Adipocyte (in vitro differentiated cells): ENCODE measurements around the gene GRIPAP1.
"Not testable (repeated sequence)": the region's sequence is repeated elsewhere in the genome, so short reads cannot be mapped to it uniquely, and the experiment has no call there.

Source experiments
- DNase-seq: peaks from one replicate; pipeline ENCODE4 v3.0.0-alpha.2; 2015; ENCODE audit warnings: low read depth
- H3K27me3 ChIP-seq: replicated peaks from 2 replicates; pipeline ENCODE4 v1.7.0; 2013; ENCODE audit warnings: mild to moderate bottlenecking, low read length, moderate library complexity; ENCODE audit not compliant: control insufficient read depth, insufficient read depth
- H3K36me3 ChIP-seq: 2 replicates; pipeline ENCODE4 v1.7.0; 2013; ENCODE audit warnings: low read length, mild to moderate bottlenecking, moderate library complexity; ENCODE audit not compliant: control insufficient read depth, insufficient read depth, severe bottlenecking
- H3K4me1 ChIP-seq: 2 replicates; pipeline ENCODE4 v1.7.0; 2013; ENCODE audit warnings: mild to moderate bottlenecking, low read length, moderate library complexity; ENCODE audit not compliant: control insufficient read depth, insufficient read depth
- H3K4me3 ChIP-seq: 2 replicates; pipeline ENCODE4 v1.7.0; 2013; ENCODE audit warnings: mild to moderate bottlenecking, low read length, moderate library complexity
- H3K9ac ChIP-seq: 2 replicates; pipeline ENCODE4 v1.7.0; 2013; ENCODE audit warnings: mild to moderate bottlenecking, low read length, moderate library complexity
- H3K9me3 ChIP-seq: 2 replicates; pipeline ENCODE4 v1.7.0; 2013; ENCODE audit warnings: mild to moderate bottlenecking, low read length, moderate library complexity; ENCODE audit not compliant: control insufficient read depth

The GRIPAP1 gene

DNA sequence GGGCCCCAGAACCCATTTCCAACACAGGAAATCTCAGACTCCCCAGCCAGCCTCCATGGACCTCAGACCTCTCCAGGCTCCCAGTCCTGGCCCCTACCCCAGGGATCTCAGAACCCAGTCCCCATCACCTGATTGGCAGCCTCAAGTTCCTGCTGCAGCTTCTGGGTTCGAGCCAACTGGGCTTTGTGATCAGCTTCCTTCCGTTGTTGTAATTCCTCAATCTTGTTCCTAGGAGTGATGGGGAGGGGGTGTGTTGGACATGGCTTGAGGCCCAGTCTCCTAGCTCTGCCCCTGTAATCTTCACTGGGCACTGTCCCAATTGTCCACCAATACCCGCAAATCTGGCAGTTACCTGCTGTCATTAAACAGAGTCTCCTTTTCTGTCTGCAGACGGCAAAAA lies 12.6 kb downstream of the GRIPAP1 start:
- Histone ChIP-seq H3K4me1 (no peaks in the 10 kb centered on the region), H3K9me3 (no peaks in the 10 kb centered on the region), H3K27me3 (peaks cover 4% of the 10 kb centered on the region), H3K4me3 (no peak overlapping the region), H3K9ac (no peak overlapping the region), H3K36me3 (peaks cover 23% of the 10 kb centered on the region)
- DNase-seq, result no peak

- H3K9ac ChIP-seq, result no peak overlapping the region
- DNase-seq, result no peak
- peaks cover 4% of the 10 kb centered on the region for H3K27me3 ChIP-seq
- H3K36me3 ChIP-seq, result peaks cover 44% of the 10 kb centered on the region
- no peak overlapping the region for H3K4me3 ChIP-seq
- H3K4me1 ChIP-seq, result no peaks in the 10 kb centered on the region
- H3K9me3 ChIP-seq, result no peaks in the 10 kb centered on the region
These were observed 18.2 kb downstream of the GRIPAP1 start for GRCh38 chrX:48983896-48984295.

GRCh38 chrX:48983081-48983480 lies 19.0 kb downstream of the GRIPAP1 start:
- no peak for DNase-seq
- Histone ChIP-seq H3K27me3 (peaks cover 4% of the 10 kb centered on the region), H3K9me3 (no peaks in the 10 kb centered on the region), H3K4me3 (no peak overlapping the region), H3K9ac (no peak overlapping the region), H3K4me1 (no peaks in the 10 kb centered on the region), H3K36me3 (peaks cover 44% of the 10 kb centered on the region)

DNA sequence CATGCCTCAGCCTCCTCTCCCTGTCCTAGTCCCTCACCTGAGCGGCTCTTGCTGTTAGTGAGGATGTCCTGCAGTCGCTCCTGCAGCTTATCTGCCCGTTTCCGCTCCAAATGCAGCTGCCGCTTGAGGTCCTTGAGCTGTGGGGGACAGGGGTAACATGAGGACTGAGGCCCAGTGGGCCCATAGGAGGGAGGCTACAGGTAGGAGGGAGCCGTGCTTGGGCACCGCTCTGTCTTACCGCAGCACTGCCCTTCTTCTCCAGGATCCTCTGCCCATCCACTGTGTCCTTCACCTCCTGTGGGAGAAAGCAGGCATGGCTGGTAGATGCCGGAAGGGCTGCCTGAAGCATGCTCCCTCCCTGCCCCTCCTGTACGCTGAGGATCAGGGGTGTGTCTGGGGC lies 20.9 kb downstream of the GRIPAP1 start:
- H3K27me3 ChIP-seq, result peaks cover 4% of the 10 kb centered on the region
- no peak for DNase-seq
- H3K36me3 ChIP-seq, result peaks cover 49% of the 10 kb centered on the region
- no peaks in the 10 kb centered on the region for H3K9me3 ChIP-seq
- no peak overlapping the region for H3K4me3 ChIP-seq
- no peak overlapping the region for H3K9ac ChIP-seq
- no peaks in the 10 kb centered on the region for H3K4me1 ChIP-seq

GRCh38 chrX:48980341-48980740 lies 21.7 kb downstream of the GRIPAP1 start:
- not testable (repeated sequence) for H3K9ac ChIP-seq, H3K4me1 ChIP-seq, H3K27me3 ChIP-seq, H3K9me3 ChIP-seq, DNase-seq, H3K4me3 ChIP-seq
- peaks cover 52% of the 10 kb centered on the region for H3K36me3 ChIP-seq

DNA sequence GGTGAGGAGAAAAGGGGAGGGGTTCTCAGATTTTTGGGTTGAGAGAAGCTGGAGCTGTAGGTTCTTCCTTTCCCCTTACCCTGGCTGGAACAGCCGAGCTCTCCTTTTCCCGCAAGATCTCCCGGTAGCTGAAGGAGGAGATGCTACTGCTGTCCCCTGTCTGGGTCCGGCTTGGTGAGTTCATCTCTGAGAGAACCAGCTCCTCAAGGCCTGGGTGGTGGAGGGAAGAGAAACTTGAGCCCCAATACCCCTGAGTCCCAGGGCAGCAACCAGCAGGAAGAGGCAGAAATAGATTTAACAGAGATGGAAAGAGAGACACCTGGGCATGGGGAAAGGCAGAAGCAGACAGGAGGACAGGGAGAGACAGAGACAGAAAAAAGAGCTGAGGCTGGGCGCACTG lies 23.8 kb downstream of the GRIPAP1 start:
- H3K9ac ChIP-seq, result no peak overlapping the region
- no peaks in the 10 kb centered on the region for H3K4me1 ChIP-seq
- no peaks in the 10 kb centered on the region for H3K9me3 ChIP-seq
- H3K36me3 ChIP-seq, result peaks cover 50% of the 10 kb centered on the region
- no peak for DNase-seq
- H3K4me3 ChIP-seq, result no peak overlapping the region
- no peaks in the 10 kb centered on the region for H3K27me3 ChIP-seq

DNA sequence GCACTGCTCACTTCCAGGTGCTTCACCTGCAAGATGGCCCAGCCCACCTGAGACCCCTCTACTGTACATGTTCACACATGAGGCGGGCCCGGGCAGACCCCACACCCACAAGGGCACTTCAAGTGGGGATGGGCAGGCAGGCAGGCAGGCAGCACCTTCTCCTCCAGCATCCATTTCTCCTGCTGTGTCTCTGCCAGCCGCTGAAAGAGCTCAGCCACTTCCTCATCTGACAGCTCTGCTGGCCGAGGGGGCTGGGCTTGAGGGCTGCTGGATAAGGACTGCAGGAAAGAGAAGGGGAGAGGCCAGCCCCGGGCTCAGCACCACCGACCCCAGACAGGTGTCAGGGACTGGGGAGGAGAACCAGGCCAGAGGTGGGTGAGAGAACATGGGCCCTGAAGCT lies 26.0 kb downstream of the GRIPAP1 start:
- Histone ChIP-seq H3K4me3 (no peak overlapping the region), H3K4me1 (no peaks in the 10 kb centered on the region), H3K9me3 (no peaks in the 10 kb centered on the region), H3K9ac (no peak overlapping the region), H3K36me3 (peaks cover 32% of the 10 kb centered on the region), H3K27me3 (no peaks in the 10 kb centered on the region)
- no peak for DNase-seq

DNA sequence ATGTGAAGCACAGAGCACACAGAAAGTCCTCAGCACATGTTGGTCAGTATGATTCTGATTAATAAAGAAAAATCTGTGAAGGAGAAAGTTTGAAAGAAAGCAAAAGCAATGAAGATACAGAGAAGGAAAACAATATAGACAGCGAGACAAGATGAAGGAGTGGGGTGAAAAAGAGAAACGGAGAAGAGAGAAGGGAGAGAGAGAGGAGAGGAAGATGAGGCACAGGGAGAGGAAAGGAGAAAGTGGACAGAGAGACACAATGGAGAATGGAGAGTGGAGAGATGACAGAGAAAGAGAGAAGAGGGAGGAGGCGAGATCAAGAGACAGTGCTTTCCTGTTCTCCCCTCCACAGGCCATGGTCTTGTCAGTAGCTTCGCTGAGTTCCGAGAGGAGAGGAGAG lies 26.5 kb downstream of the GRIPAP1 start:
- H3K9me3 ChIP-seq, result no peaks in the 10 kb centered on the region
- no peaks in the 10 kb centered on the region for H3K4me1 ChIP-seq
- no peak overlapping the region for H3K4me3 ChIP-seq
- DNase-seq, result no peak
- H3K9ac ChIP-seq, result no peak overlapping the region
- peaks cover 28% of the 10 kb centered on the region for H3K36me3 ChIP-seq
- no peaks in the 10 kb centered on the region for H3K27me3 ChIP-seq

DNA sequence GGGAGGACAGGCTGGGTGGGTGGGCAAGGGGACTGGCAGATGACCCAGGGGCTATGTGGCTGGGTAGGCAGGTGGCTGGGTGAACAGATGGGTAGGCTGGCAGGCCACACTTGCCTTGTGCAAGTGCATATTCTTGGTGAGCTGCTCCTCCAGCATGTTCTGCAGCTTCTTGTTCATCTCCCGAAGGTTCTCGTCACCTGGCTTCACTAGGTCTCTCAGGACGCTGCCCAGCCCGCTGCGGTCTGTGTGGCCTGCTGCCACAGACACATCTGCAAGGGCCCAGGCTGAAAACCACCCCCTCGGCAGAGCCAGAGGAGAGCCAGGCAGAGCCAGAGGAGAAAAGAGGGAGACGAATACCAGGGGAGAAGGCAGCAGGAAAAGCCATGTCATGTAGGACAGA lies 27.0 kb downstream of the GRIPAP1 start:
- Histone ChIP-seq H3K4me1 (no peaks in the 10 kb centered on the region), H3K36me3 (peaks cover 24% of the 10 kb centered on the region), H3K9ac (no peak overlapping the region), H3K27me3 (no peaks in the 10 kb centered on the region), H3K4me3 (no peak overlapping the region), H3K9me3 (no peaks in the 10 kb centered on the region)
- DNase-seq, result no peak

GRCh38 chrX:48974574-48974973 lies 27.5 kb downstream of the GRIPAP1 start:
- Histone ChIP-seq H3K9ac (no peak overlapping the region), H3K9me3 (no peaks in the 10 kb centered on the region), H3K27me3 (no peaks in the 10 kb centered on the region), H3K36me3 (peaks cover 21% of the 10 kb centered on the region), H3K4me1 (no peaks in the 10 kb centered on the region), H3K4me3 (no peak overlapping the region)
- no peak for DNase-seq

DNA sequence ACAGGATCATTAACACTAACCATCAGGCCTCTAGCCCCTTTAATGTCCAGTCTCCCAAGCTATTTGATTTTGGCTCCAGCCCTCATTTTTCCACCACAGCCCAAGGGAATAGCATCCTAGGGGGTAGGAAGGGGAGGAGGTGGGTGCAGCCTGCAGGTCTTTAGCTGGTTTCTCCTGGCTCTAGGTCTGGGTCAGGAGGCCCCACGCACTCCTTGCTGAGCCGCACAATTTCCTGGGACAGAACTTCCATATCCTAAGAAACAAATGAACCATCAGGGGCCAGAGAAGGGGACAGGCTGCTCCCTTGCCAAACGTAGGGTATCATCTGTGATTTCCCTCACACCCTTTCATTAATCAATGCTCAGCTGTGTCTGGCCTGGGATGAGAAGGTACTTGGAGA lies 28.0 kb downstream of the GRIPAP1 start:
- Histone ChIP-seq H3K27me3 (peaks cover 3% of the 10 kb centered on the region), H3K9ac (no peak overlapping the region), H3K4me1 (no peaks in the 10 kb centered on the region), H3K4me3 (no peak overlapping the region), H3K36me3 (peaks cover 21% of the 10 kb centered on the region), H3K9me3 (no peaks in the 10 kb centered on the region)
- DNase-seq, result no peak
